Stimulated activated naive CD8-positive, alpha-beta T cell treated with anti-CD3 and anti-CD28 coated beads, Interleukin-15, Interleukin-2, amounts not matched to agents 100 U/mL and 50 U/mL, for 24 hours (primary cell): ENCODE data around the gene OTX2.

Experiments used
- ATAC-seq: fragments of 150-1000 bp; cut with Tn5 transposase; one replicate; pipeline ENCODE4 v1.10.0; 2021
- DNase-seq: peaks from one replicate; pipeline ENCODE4 v3.0.0; 2021

The OTX2 gene

GRCh38 chr14:56796259-56796658 is 14.0 kb downstream of the OTX2 start:
- ATAC-seq (no peak), DNase-seq (no peak)

- no peak for ATAC-seq
- DNase-seq: no peak
These were observed 15.0 kb downstream of the OTX2 start for GRCh38 chr14:56795284-56795622.

GRCh38 chr14:56794557-56795283 is 15.6 kb downstream of the OTX2 start:
- ATAC-seq (no peak), DNase-seq (no peak)

- DNase-seq: no peak
- ATAC-seq: no peak
These were observed 16.2 kb downstream of the OTX2 start for GRCh38 chr14:56794088-56794556.

GRCh38 chr14:56789955-56790354 is 20.3 kb downstream of the OTX2 start:
- DNase-seq: no peak
- ATAC-seq: no peak

GRCh38 chr14:56787530-56787929 is 22.7 kb downstream of the OTX2 start:
- no peak for DNase-seq
- no peak for ATAC-seq

- no peak for ATAC-seq
- no peak for DNase-seq
These were observed 27.6 kb downstream of the OTX2 start for GRCh38 chr14:56782711-56783110.

GRCh38 chr14:56774503-56774902 is 35.8 kb downstream of the OTX2 start:
- ATAC-seq (no peak), DNase-seq (no peak)

GRCh38 chr14:56770512-56770911 is 39.8 kb downstream of the OTX2 start:
- no peak for DNase-seq
- ATAC-seq: no peak

- no peak for DNase-seq
- no peak for ATAC-seq
These were observed 49.9 kb downstream of the OTX2 start for GRCh38 chr14:56760164-56760914.

- no peak for ATAC-seq
- no peak for DNase-seq
These were observed 50.6 kb downstream of the OTX2 start for GRCh38 chr14:56759633-56760032.

GRCh38 chr14:56759094-56759493 is 51.2 kb downstream of the OTX2 start:
- no peak for DNase-seq
- no peak for ATAC-seq

- DNase-seq (no peak), ATAC-seq (no peak)
These were observed 55.4 kb downstream of the OTX2 start for GRCh38 chr14:56754921-56755320.

GRCh38 chr14:56753396-56753795 is 56.9 kb downstream of the OTX2 start:
- ATAC-seq: no peak
- no peak for DNase-seq

- no peak for ATAC-seq
- no peak for DNase-seq
These were observed 57.9 kb downstream of the OTX2 start for GRCh38 chr14:56752428-56752827.

GRCh38 chr14:56751471-56751870 is 58.8 kb downstream of the OTX2 start:
- DNase-seq: no peak
- no peak for ATAC-seq
